ENCODE data around the gene RYR3. TPM values are rescaled to one million over a fixed set of nuclear protein-coding genes. Genes with fewer than 3 reads are reported as not detected.

The RYR3 gene
- total RNA-seq, 1 donor from 2014 or later: 1.5 TPM

GRCh38 chr15:33516563-33516962 is 205.8 kb downstream of the RYR3 start:
- no peaks in the 10 kb centered on the region for H3K9me3 Mint-ChIP-seq (ENCODE audit: unreplicated experiment)
- H2AFZ ChIP-seq (ENCODE audit: low read depth, low read length): no peak overlapping the region
- H3K4me3 Mint-ChIP-seq (ENCODE audit: unreplicated experiment): no peak overlapping the region
- FAIRE-seq: no peak
- H3K9me3 ChIP-seq (ENCODE audit: insufficient read depth, low read depth, low read length): no peaks in the 10 kb centered on the region
- H3K4me1 ChIP-seq (ENCODE audit: insufficient read depth, low read length): no peaks in the 10 kb centered on the region
- H3K4me2 ChIP-seq (ENCODE audit: low read length): no peak overlapping the region
- no peak overlapping the region for H3K9ac ChIP-seq (ENCODE audit: low read length)
- H3K36me3 ChIP-seq (ENCODE audit: insufficient read depth, low read length): no peaks in the 10 kb centered on the region
- TF ChIP-seq, protein P1, sequence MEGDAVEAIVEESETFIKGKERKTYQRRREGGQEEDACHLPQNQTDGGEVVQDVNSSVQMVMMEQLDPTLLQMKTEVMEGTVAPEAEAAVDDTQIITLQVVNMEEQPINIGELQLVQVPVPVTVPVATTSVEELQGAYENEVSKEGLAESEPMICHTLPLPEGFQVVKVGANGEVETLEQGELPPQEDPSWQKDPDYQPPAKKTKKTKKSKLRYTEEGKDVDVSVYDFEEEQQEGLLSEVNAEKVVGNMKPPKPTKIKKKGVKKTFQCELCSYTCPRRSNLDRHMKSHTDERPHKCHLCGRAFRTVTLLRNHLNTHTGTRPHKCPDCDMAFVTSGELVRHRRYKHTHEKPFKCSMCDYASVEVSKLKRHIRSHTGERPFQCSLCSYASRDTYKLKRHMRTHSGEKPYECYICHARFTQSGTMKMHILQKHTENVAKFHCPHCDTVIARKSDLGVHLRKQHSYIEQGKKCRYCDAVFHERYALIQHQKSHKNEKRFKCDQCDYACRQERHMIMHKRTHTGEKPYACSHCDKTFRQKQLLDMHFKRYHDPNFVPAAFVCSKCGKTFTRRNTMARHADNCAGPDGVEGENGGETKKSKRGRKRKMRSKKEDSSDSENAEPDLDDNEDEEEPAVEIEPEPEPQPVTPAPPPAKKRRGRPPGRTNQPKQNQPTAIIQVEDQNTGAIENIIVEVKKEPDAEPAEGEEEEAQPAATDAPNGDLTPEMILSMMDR (IDR thresholded peaks at IDR 0.05; ENCODE audit: insufficient read depth, low read depth, low read length): no peak
- no peak for TF ChIP-seq EZH2 (IDR thresholded peaks at IDR 0.05; ENCODE audit: insufficient read depth, low read length)
- H3K79me2 ChIP-seq (ENCODE audit: insufficient read depth, low read length): no peaks in the 10 kb centered on the region
- H3K4me1 Mint-ChIP-seq (ENCODE audit: low read depth, unreplicated experiment): peaks cover 7% of the 10 kb centered on the region
- H3K27me3 ChIP-seq (ENCODE audit: insufficient read depth, low read length): no peaks in the 10 kb centered on the region
- no peaks in the 10 kb centered on the region for H4K20me1 ChIP-seq (ENCODE audit: insufficient read depth, low read length)
- no peak for DNase-seq (ENCODE audit: low read depth)
- H3K4me3 ChIP-seq (ENCODE audit: insufficient read depth, low read depth, low read length): no peak overlapping the region
- no peak overlapping the region for H3K27ac ChIP-seq (ENCODE audit: low read depth, low read length)
- no peaks in the 10 kb centered on the region for H3K36me3 Mint-ChIP-seq (ENCODE audit: low read depth, unreplicated experiment)
- peaks cover 6% of the 10 kb centered on the region for H3K27me3 Mint-ChIP-seq (ENCODE audit: low read depth, unreplicated experiment)
- no peak overlapping the region for H3K27ac Mint-ChIP-seq (ENCODE audit: unreplicated experiment)

DNA sequence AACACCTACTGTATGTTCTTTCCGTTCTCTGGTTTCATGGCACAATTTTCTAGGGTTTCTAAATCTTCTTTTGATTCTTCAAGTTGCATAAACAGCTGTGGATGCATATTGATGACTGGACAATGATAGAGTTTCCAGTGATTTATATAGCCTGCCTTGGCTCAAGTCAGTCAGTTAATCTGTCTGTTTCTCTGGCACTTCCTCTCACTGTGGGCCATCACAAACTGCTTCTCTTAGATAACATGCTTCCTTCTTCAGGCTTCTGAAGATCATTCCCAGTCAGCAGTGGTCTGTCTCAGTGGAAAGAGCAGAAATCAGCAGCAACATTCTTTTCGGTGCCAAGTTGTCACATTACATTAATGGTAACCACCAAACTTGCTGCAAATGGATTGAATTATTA is 207.2 kb downstream of the RYR3 start:
- Histone ChIP-seq H3K4me3 (ENCODE audit: insufficient read depth, low read depth, low read length) (no peak overlapping the region), H3K9me3 (ENCODE audit: insufficient read depth, low read depth, low read length) (no peaks in the 10 kb centered on the region), H3K27me3 (ENCODE audit: insufficient read depth, low read length) (no peaks in the 10 kb centered on the region), H3K9ac (ENCODE audit: low read length) (no peak overlapping the region), H3K27ac (ENCODE audit: low read depth, low read length) (no peak overlapping the region), H2AFZ (ENCODE audit: low read depth, low read length) (no peak overlapping the region), H3K4me2 (ENCODE audit: low read length) (no peak overlapping the region), H4K20me1 (ENCODE audit: insufficient read depth, low read length) (no peaks in the 10 kb centered on the region), H3K79me2 (ENCODE audit: insufficient read depth, low read length) (no peaks in the 10 kb centered on the region), H3K36me3 (ENCODE audit: insufficient read depth, low read length) (no peaks in the 10 kb centered on the region), H3K4me1 (ENCODE audit: insufficient read depth, low read length) (no peaks in the 10 kb centered on the region)
- H3K9me3 Mint-ChIP-seq (ENCODE audit: unreplicated experiment): no peaks in the 10 kb centered on the region
- no peak for TF ChIP-seq EZH2 (IDR thresholded peaks at IDR 0.05; ENCODE audit: insufficient read depth, low read length)
- TF ChIP-seq, protein P1 (IDR thresholded peaks at IDR 0.05; ENCODE audit: insufficient read depth, low read depth, low read length): no peak
- no peak overlapping the region for H3K27ac Mint-ChIP-seq (ENCODE audit: unreplicated experiment)
- H3K4me1 Mint-ChIP-seq (ENCODE audit: low read depth, unreplicated experiment): peaks cover 7% of the 10 kb centered on the region
- peaks cover 2% of the 10 kb centered on the region for H3K27me3 Mint-ChIP-seq (ENCODE audit: low read depth, unreplicated experiment)
- no peak for FAIRE-seq
- H3K4me3 Mint-ChIP-seq (ENCODE audit: unreplicated experiment): no peak overlapping the region
- no peak for DNase-seq (ENCODE audit: low read depth)
- H3K36me3 Mint-ChIP-seq (ENCODE audit: low read depth, unreplicated experiment): no peaks in the 10 kb centered on the region

- Histone ChIP-seq H3K79me2 (ENCODE audit: insufficient read depth, low read length) (no peaks in the 10 kb centered on the region), H3K27ac (ENCODE audit: low read depth, low read length) (no peak overlapping the region)
Measured at GRCh38 chr15:33518421-33518820, 207.7 kb downstream of the RYR3 start.

More at GRCh38 chr15:33518421-33518820, 207.7 kb downstream of the RYR3 start:
- Histone ChIP-seq H3K4me1 (ENCODE audit: insufficient read depth, low read length) (no peaks in the 10 kb centered on the region), H3K36me3 (ENCODE audit: insufficient read depth, low read length) (no peaks in the 10 kb centered on the region), H2AFZ (ENCODE audit: low read depth, low read length) (no peak overlapping the region), H3K4me3 (ENCODE audit: insufficient read depth, low read depth, low read length) (no peak overlapping the region), H4K20me1 (ENCODE audit: insufficient read depth, low read length) (no peaks in the 10 kb centered on the region), H3K4me2 (ENCODE audit: low read length) (no peak overlapping the region), H3K9ac (ENCODE audit: low read length) (no peak overlapping the region), H3K27me3 (ENCODE audit: insufficient read depth, low read length) (no peaks in the 10 kb centered on the region), H3K9me3 (ENCODE audit: insufficient read depth, low read depth, low read length) (no peaks in the 10 kb centered on the region)
- H3K36me3 Mint-ChIP-seq (ENCODE audit: low read depth, unreplicated experiment): no peaks in the 10 kb centered on the region
- H3K27me3 Mint-ChIP-seq (ENCODE audit: low read depth, unreplicated experiment): peaks cover 2% of the 10 kb centered on the region
- FAIRE-seq (no peak), DNase-seq (ENCODE audit: low read depth) (no peak)
- H3K4me3 Mint-ChIP-seq (ENCODE audit: unreplicated experiment): no peak overlapping the region
- H3K9me3 Mint-ChIP-seq (ENCODE audit: unreplicated experiment): no peaks in the 10 kb centered on the region
- TF ChIP-seq, protein P1 (IDR thresholded peaks at IDR 0.05; ENCODE audit: insufficient read depth, low read depth, low read length): no peak
- TF ChIP-seq EZH2 (IDR thresholded peaks at IDR 0.05; ENCODE audit: insufficient read depth, low read length): no peak
- H3K27ac Mint-ChIP-seq (ENCODE audit: unreplicated experiment): peak overlapping the region; percentile 43
- peaks cover 7% of the 10 kb centered on the region for H3K4me1 Mint-ChIP-seq (ENCODE audit: low read depth, unreplicated experiment)

Measured in astrocyte (in vitro differentiated cells and primary cell).